Neural cell (in vitro differentiated cells): ENCODE data around the gene SMARCD1. TPM values are rescaled to one million over a fixed set of nuclear protein-coding genes. Genes with fewer than 3 reads are reported as not detected.

Experiments used
- H2AFZ ChIP-seq: fragments of 200-600, 300-800 bp; sonication (generic), shearing (Covaris generic); 2 replicates; pipeline ENCODE4 v1.6.0; 2014; ENCODE audit warnings: low read depth, mild to moderate bottlenecking, antibody characterized with exemption, low read length, moderate library complexity
- H3F3A ChIP-seq: fragments of 200-600 bp; shearing (Covaris generic); 2 replicates; pipeline ENCODE4 v1.6.1; 2016; ENCODE audit warnings: mild to moderate bottlenecking, moderate library complexity, mixed read lengths, antibody characterized with exemption, low read length; ENCODE audit not compliant: insufficient read depth, poor library complexity, severe bottlenecking
- H3K27ac ChIP-seq: fragments of 200-600, 300-800 bp; sonication (generic), shearing (Covaris generic); 2 replicates; pipeline ENCODE4 v1.5.1; 2014; ENCODE audit warnings: mild to moderate bottlenecking, low read length, moderate library complexity
- H3K27me3 ChIP-seq: fragments of 300-800, 200-600 bp; sonication (generic), shearing (Covaris generic); 2 replicates; pipeline ENCODE4 v1.6.0; 2014; ENCODE audit warnings: mild to moderate bottlenecking, low read depth, low read length, moderate library complexity; ENCODE audit not compliant: insufficient read depth
- H3K36me3 ChIP-seq: fragments of 300-800, 200-600 bp; sonication (generic), shearing (Covaris generic); 2 replicates; pipeline ENCODE4 v1.5.1; 2014; ENCODE audit warnings: mild to moderate bottlenecking, antibody characterized with exemption, low read length, moderate library complexity; ENCODE audit not compliant: insufficient read depth
- H3K4me2 ChIP-seq: fragments of 300-800, 200-600 bp; sonication (generic), shearing (Covaris generic); 2 replicates; pipeline ENCODE4 v1.6.0; 2014; ENCODE audit warnings: mild to moderate bottlenecking, low read length
- H3K4me3 ChIP-seq: fragments of 300-800, 200-600 bp; sonication (generic), shearing (Covaris generic); 2 replicates; pipeline ENCODE4 v1.5.1; 2014; ENCODE audit warnings: mild to moderate bottlenecking, low read length, moderate library complexity
- H3K79me2 ChIP-seq: fragments of 200-600 bp; shearing (Covaris generic); replicated peaks from 2 replicates; pipeline ENCODE4 v1.6.0; 2014; ENCODE audit warnings: mild to moderate bottlenecking, low read length, moderate library complexity; ENCODE audit not compliant: insufficient read depth
- H3K9ac ChIP-seq: fragments of 300-800, 200-600 bp; sonication (generic), shearing (Covaris generic); 2 replicates; pipeline ENCODE4 v1.6.1; 2016; ENCODE audit warnings: mild to moderate bottlenecking, low read length, mixed read lengths
- H3K9me2 ChIP-seq: fragments of 200-600 bp; shearing (Covaris generic); 2 replicates; pipeline ENCODE4 v1.6.1; 2016; ENCODE audit warnings: mild to moderate bottlenecking, low read length, mixed read lengths; ENCODE audit not compliant: insufficient read depth
- H3K9me3 ChIP-seq: fragments of 200-600, 300-800 bp; sonication (generic), shearing (Covaris generic); 2 replicates; pipeline ENCODE4 v1.6.1; 2016; ENCODE audit warnings: mild to moderate bottlenecking, mixed run types, low read length, moderate library complexity, mixed read lengths
- H4K20me1 ChIP-seq: fragments of 200-600 bp; shearing (Covaris generic); 2 replicates; pipeline ENCODE4 v1.6.1; 2016; ENCODE audit warnings: mild to moderate bottlenecking, mixed run types; ENCODE audit not compliant: insufficient read depth
- EP300 ChIP-seq: fragments of 450-650 bp; conservative IDR thresholded peaks from 2 replicates; pipeline ENCODE4 v1.6.1; 2014; ENCODE audit warnings: antibody characterized with exemption, mild to moderate bottlenecking, moderate library complexity; ENCODE audit not compliant: poor library complexity, severe bottlenecking
- EZH2 ChIP-seq: fragments of 200-600, 300-800 bp; shearing (Covaris generic), sonication (generic); IDR thresholded peaks from 2 replicates; pipeline ENCODE4 v1.6.1; 2014; ENCODE audit warnings: antibody characterized with exemption, low read length, borderline replicate concordance, mild to moderate bottlenecking; ENCODE audit not compliant: insufficient read depth, poor library complexity, severe bottlenecking
- MXI1 ChIP-seq: fragments of 450-650 bp; conservative IDR thresholded peaks from 2 replicates; pipeline ENCODE4 v1.6.1; 2014; ENCODE audit warnings: antibody characterized with exemption, mild to moderate bottlenecking; ENCODE audit not compliant: poor library complexity, severe bottlenecking
- POLR2AphosphoS5 ChIP-seq: IDR thresholded peaks from 2 replicates; pipeline ENCODE4 v1.6.1; 2012
- RAD21 ChIP-seq: fragments of 450-650 bp; conservative IDR thresholded peaks from 2 replicates; pipeline ENCODE4 v1.6.1; 2014; ENCODE audit warnings: antibody characterized with exemption, mild to moderate bottlenecking, moderate library complexity
- SMC3 ChIP-seq: fragments of 450-650 bp; conservative IDR thresholded peaks from 2 replicates; pipeline ENCODE4 v1.6.1; 2014; ENCODE audit warnings: antibody characterized with exemption, mild to moderate bottlenecking, moderate library complexity; ENCODE audit not compliant: poor library complexity
- TAF1 ChIP-seq: IDR thresholded peaks from 2 replicates; pipeline ENCODE4 v1.6.1; 2012; ENCODE audit warnings: low read depth
- polyA plus RNA-seq: library from polyadenylated mRNA; depleted of rRNA; stranded (reverse); fragments of >200 nt; gene quantifications from 2 replicates; pipeline ENCODE4 v1.2.3, GENCODE V29; 2014
- TF ChIP-seq, protein P1 (sequence below): IDR thresholded peaks from 2 replicates; pipeline ENCODE4 v1.6.1; 2012; ENCODE audit warnings: borderline replicate concordance
- TF ChIP-seq, protein P2 (sequence below): fragments of 450-650 bp; IDR thresholded peaks from 2 replicates; pipeline ENCODE4 v1.5.1; 2014; ENCODE audit warnings: antibody characterized with exemption, mild to moderate bottlenecking, moderate library complexity; ENCODE audit not compliant: poor library complexity, severe bottlenecking

SMARCD1 gene
- polyA plus RNA-seq, 1 donor from 2014 or later, result 90.9 TPM

DNA sequence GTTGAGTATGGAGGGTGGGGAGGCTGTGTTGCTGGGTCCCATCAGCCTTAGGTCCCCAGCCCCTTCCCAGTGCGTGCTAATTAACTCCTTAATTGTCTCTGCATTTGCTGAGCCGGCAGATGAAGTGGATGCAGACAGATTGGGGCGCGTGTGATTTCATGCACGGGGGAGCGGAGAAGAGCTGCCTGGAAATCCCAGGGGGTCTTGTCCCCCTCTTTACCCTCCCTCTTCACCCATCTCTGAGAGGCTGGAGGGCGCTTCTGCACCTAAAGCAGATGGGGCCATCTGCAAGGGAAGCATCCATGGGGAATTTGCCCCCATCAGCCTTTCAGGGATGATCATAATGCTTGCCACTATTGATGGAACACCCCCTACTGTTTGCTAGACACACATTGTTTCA is 32.2 kb upstream of the SMARCD1 start:
- H3K9me3 ChIP-seq, result no peaks in the 10 kb centered on the region
- no peak overlapping the region for H3K27ac ChIP-seq
- no peak overlapping the region for H3K9ac ChIP-seq
- H4K20me1 ChIP-seq, result no peaks in the 10 kb centered on the region
- no peak overlapping the region for H2AFZ ChIP-seq
- H3K4me3 ChIP-seq, result no peak overlapping the region
- no peaks in the 10 kb centered on the region for H3F3A ChIP-seq
- no peak overlapping the region for H3K4me2 ChIP-seq
- H3K9me2 ChIP-seq, result no peaks in the 10 kb centered on the region
- H3K27me3 ChIP-seq, result no peaks in the 10 kb centered on the region
- TF ChIP-seq MXI1 (no peak), EP300 (no peak), EZH2 (no peak), TAF1 (no peak), SMC3 (no peak), POLR2AphosphoS5 (no peak), RAD21 (no peak)
- TF ChIP-seq, protein P1, sequence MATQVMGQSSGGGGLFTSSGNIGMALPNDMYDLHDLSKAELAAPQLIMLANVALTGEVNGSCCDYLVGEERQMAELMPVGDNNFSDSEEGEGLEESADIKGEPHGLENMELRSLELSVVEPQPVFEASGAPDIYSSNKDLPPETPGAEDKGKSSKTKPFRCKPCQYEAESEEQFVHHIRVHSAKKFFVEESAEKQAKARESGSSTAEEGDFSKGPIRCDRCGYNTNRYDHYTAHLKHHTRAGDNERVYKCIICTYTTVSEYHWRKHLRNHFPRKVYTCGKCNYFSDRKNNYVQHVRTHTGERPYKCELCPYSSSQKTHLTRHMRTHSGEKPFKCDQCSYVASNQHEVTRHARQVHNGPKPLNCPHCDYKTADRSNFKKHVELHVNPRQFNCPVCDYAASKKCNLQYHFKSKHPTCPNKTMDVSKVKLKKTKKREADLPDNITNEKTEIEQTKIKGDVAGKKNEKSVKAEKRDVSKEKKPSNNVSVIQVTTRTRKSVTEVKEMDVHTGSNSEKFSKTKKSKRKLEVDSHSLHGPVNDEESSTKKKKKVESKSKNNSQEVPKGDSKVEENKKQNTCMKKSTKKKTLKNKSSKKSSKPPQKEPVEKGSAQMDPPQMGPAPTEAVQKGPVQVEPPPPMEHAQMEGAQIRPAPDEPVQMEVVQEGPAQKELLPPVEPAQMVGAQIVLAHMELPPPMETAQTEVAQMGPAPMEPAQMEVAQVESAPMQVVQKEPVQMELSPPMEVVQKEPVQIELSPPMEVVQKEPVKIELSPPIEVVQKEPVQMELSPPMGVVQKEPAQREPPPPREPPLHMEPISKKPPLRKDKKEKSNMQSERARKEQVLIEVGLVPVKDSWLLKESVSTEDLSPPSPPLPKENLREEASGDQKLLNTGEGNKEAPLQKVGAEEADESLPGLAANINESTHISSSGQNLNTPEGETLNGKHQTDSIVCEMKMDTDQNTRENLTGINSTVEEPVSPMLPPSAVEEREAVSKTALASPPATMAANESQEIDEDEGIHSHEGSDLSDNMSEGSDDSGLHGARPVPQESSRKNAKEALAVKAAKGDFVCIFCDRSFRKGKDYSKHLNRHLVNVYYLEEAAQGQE, result no peak
- TF ChIP-seq, protein P2, sequence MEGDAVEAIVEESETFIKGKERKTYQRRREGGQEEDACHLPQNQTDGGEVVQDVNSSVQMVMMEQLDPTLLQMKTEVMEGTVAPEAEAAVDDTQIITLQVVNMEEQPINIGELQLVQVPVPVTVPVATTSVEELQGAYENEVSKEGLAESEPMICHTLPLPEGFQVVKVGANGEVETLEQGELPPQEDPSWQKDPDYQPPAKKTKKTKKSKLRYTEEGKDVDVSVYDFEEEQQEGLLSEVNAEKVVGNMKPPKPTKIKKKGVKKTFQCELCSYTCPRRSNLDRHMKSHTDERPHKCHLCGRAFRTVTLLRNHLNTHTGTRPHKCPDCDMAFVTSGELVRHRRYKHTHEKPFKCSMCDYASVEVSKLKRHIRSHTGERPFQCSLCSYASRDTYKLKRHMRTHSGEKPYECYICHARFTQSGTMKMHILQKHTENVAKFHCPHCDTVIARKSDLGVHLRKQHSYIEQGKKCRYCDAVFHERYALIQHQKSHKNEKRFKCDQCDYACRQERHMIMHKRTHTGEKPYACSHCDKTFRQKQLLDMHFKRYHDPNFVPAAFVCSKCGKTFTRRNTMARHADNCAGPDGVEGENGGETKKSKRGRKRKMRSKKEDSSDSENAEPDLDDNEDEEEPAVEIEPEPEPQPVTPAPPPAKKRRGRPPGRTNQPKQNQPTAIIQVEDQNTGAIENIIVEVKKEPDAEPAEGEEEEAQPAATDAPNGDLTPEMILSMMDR, result no peak
- H3K79me2 ChIP-seq, result no peaks in the 10 kb centered on the region
- H3K36me3 ChIP-seq, result no peaks in the 10 kb centered on the region

DNA sequence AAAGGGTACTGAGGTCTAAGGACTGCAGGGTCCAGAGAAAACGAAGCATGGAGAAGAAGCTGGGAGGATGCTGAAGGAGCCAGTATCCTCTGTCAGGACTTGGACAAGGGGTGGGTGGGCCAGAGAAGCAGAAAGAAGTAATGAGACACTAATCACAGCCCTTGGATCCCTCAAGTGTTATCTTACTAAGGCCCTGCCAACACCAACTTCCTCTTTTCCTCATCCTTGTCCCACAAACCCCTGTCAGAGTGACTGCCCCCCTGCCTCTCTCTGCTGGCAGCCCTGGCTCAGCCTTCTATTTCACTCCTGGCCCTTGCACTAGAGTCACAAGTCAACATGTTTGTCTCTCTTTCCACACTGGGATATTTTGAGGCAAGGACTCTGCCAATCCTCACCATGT is 31.6 kb upstream of the SMARCD1 start:
- no peaks in the 10 kb centered on the region for H3K9me3 ChIP-seq
- no peak overlapping the region for H3K9ac ChIP-seq
- H3K27ac ChIP-seq, result no peak overlapping the region
- no peak overlapping the region for H3K4me3 ChIP-seq
- no peaks in the 10 kb centered on the region for H3K79me2 ChIP-seq
- H3K4me2 ChIP-seq, result no peak overlapping the region
- H2AFZ ChIP-seq, result no peak overlapping the region
- H3K36me3 ChIP-seq, result no peaks in the 10 kb centered on the region
- H3K9me2 ChIP-seq, result no peaks in the 10 kb centered on the region
- no peaks in the 10 kb centered on the region for H3F3A ChIP-seq
- no peaks in the 10 kb centered on the region for H4K20me1 ChIP-seq
- TF ChIP-seq TAF1 (no peak), RAD21 (no peak), EZH2 (no peak), EP300 (no peak), POLR2AphosphoS5 (no peak), SMC3 (no peak), MXI1 (no peak)
- TF ChIP-seq, protein P1, result no peak
- TF ChIP-seq, protein P2, result no peak
- H3K27me3 ChIP-seq, result no peaks in the 10 kb centered on the region
